Fibroblast of villous mesenchyme (primary cell): ENCODE results near the gene FAM120B. TPM values are rescaled to one million over a fixed set of nuclear protein-coding genes. Genes with fewer than 3 reads are reported as not detected.

Experiments used
- DNase-seq: peaks from one replicate; pipeline ENCODE4 v3.0.0-alpha.2; 2010; ENCODE audit warnings: low read depth
- H3K4me3 ChIP-seq: 2 replicates; pipeline ENCODE4 v1.5.1; 2011; ENCODE audit warnings: low read depth, mild to moderate bottlenecking, low read length
- total RNA-seq: library from RNA; depleted of rRNA; stranded (reverse); fragments of >200 nt; gene quantifications from 2 replicates; pipeline ENCODE4 v1.2.3, GENCODE V29; 2012
- TF ChIP-seq, protein P1 (sequence below): IDR thresholded peaks from 2 replicates; pipeline ENCODE4 v1.5.1; 2012; ENCODE audit warnings: low read depth, mild to moderate bottlenecking, low read length; ENCODE audit not compliant: insufficient read depth

The FAM120B gene
- total RNA-seq, 1 donor, result 17.3 TPM

DNA sequence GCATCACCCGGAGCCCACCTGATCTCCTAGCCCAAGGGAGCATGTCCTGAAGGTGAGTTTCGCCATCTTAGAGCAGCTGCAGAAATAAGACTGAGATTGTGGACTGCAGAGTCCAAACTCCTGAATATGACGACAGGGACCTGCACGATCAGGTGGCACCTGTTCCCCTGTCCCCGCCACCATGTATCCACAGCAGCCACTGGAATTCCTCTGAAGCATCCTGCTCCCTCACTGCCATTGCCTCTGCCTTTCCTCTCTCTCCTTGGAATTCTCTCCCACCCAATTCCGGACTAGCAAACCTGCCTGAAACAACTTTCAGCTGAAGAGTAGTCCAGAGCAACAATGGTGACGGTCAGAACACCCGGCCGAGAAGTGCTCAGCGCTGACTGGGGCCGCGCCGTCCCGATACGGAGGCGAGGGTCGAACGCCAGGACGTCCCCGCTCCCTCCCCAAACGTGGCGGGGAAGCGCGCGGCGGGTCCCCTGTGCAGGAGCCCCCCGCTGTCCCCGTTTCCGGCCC, 694 bp upstream of the FAM120B start:
- no peak for DNase-seq
- TF ChIP-seq, protein P1, sequence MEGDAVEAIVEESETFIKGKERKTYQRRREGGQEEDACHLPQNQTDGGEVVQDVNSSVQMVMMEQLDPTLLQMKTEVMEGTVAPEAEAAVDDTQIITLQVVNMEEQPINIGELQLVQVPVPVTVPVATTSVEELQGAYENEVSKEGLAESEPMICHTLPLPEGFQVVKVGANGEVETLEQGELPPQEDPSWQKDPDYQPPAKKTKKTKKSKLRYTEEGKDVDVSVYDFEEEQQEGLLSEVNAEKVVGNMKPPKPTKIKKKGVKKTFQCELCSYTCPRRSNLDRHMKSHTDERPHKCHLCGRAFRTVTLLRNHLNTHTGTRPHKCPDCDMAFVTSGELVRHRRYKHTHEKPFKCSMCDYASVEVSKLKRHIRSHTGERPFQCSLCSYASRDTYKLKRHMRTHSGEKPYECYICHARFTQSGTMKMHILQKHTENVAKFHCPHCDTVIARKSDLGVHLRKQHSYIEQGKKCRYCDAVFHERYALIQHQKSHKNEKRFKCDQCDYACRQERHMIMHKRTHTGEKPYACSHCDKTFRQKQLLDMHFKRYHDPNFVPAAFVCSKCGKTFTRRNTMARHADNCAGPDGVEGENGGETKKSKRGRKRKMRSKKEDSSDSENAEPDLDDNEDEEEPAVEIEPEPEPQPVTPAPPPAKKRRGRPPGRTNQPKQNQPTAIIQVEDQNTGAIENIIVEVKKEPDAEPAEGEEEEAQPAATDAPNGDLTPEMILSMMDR, result no peak

DNA sequence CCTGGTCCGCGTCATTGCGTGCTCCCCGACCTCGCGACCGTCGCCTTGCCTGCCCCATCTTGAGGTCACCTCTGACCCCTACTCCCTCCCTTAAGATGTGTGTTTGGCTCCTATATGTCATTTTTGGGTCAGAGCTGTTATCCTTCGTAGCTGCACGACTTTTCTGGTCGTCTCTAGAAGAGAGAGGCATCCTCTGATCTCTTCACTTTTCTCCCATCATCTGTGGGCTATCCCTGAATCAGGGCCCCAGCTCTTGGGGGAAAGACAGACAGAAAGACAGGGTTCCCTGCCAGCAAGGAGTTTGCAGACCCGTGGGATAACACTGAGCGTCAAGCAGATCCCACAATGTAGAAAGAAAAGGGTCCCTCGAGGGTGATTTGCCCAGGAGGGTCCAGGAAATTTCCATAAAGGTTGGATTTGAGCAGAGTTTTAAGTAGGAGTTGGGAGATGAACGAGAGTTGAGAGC, 555 bp downstream of the FAM120B start:
- no peak for DNase-seq
- peak overlapping the region; percentile 99 for H3K4me3 ChIP-seq
- TF ChIP-seq, protein P1, result no peak

More for the DNA sequence above, 694 bp upstream of the FAM120B start:
- H3K4me3 ChIP-seq, result peak overlapping the region; percentile 99

DNA sequence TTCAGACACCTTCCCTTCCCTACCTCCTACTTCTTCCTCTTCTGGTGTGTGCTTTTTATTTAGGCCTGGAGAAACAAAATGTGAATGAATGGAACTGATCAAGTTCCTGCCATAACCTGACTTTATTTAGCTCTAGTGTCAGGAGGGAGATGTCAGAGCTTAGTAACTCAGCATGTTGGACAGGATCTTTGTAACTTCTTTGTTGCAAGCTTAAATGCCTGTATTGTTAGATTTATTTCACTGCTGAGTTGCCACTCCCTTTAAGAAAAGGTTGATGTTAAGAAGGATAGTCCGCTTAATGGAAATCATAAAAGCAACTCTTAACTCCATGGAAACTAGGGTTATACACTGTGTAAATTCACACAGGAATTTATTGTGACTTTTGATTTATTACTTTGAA, 2.2 kb downstream of the FAM120B start:
- no peak overlapping the region for H3K4me3 ChIP-seq
- no peak for DNase-seq
- TF ChIP-seq, protein P1, result no peak

DNA sequence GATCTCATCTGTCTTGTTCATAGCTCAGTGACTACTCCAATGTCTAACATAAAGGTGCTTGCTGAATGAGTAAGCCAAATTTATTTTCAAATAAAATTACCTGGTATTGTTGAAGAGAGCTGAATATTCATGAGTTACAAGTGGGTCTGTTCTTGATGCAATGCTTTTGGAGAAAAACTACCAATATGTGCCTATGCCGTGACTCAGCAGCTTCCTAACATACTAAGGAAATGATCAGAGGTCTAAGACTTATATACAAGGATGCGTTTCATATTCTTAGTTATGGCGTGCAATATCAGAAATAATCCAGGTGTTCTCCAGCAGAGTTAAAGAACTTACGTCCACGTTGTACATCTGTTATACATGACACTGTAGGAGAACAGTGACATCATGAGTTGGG, 5.1 kb downstream of the FAM120B start:
- no peak for DNase-seq
- TF ChIP-seq, protein P1, result no peak
- no peak overlapping the region for H3K4me3 ChIP-seq

DNA sequence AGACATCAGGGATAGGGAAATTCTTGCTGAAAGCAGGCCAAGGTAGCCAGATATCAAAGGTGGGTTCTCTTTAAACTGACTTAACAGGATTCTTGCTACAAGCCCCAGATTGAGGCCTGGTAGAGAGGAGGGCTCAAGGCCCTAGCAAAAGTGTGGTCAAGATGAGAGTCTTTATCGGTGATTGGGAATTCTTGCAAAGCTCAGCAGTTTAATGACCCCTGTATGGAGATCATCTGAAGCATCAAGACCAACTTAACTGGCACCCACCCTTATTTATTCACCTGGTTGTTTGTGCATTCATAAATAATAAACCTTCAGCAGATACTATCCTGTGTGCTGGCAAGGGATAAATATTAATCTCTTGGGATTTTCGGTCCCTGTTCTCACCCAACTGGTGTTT, 6.3 kb downstream of the FAM120B start:
- no peak for DNase-seq
- TF ChIP-seq, protein P1, result no peak
- no peak overlapping the region for H3K4me3 ChIP-seq

DNA sequence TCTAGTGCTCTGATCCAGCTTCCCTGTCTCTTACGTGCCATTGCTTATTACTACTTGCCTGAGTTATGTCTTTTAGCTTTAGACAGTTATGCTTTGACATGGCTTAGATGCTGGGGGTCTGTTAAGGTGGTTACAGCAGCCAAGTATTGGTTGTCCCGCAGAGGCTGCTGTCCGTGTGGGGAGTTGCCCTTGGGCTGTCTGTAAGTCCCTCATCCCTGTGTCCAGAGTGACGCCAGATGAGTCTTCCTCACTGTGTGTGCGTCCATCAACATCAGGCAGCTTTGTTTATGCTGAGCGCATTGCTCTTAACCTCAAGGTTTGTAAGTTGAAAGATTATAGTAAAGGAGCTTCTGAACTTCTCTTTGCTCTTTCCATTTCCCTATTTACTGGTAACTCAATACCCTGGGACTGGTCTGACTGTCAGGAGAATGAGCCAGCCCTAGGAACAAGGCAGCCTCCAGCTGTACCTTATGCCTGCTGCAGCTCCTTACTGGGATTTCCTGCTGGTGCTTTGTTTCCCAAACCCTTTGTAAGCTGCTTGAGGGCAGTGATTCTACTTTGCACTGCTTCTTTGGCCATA, 7.2 kb downstream of the FAM120B start:
- peak; percentile 22 for DNase-seq
- no peak overlapping the region for H3K4me3 ChIP-seq
- TF ChIP-seq, protein P1, result no peak

DNA sequence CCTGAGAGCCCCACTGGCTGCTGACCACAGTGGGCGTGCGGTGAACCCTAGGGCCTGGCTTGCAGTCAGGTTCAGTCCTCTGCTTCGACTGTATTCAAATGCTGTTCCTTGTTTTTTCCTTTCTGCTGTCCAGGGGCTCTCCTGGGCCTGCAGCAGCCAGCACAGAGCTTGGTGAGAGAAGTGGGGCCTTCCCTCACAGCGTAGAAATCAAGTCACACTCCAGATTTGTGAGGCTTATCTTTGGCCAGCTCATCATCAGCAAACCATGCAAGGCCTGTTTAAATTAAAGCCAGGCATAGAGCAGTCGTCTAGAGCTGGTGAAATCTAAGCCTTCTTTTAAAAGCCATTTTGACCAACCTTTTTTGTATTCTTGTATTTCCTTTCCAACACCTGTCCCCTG, 8.4 kb downstream of the FAM120B start:
- no peak for DNase-seq
- H3K4me3 ChIP-seq, result no peak overlapping the region
- TF ChIP-seq, protein P1, result no peak
